CD4-positive, alpha-beta T cell treated with Interleukin-4 for 4 hours (primary cell): ENCODE data around the gene DKK3.

Experiments used
- DNase-seq: peaks from one replicate; pipeline ENCODE4 v3.0.0-alpha.2; 2020

DKK3 gene

GRCh38 chr11:11980841-11981308 lies 27.6 kb downstream of the DKK3 start:
- DNase-seq = no peak

GRCh38 chr11:11980200-11980599 lies 28.2 kb downstream of the DKK3 start:
- DNase-seq = no peak

DNA sequence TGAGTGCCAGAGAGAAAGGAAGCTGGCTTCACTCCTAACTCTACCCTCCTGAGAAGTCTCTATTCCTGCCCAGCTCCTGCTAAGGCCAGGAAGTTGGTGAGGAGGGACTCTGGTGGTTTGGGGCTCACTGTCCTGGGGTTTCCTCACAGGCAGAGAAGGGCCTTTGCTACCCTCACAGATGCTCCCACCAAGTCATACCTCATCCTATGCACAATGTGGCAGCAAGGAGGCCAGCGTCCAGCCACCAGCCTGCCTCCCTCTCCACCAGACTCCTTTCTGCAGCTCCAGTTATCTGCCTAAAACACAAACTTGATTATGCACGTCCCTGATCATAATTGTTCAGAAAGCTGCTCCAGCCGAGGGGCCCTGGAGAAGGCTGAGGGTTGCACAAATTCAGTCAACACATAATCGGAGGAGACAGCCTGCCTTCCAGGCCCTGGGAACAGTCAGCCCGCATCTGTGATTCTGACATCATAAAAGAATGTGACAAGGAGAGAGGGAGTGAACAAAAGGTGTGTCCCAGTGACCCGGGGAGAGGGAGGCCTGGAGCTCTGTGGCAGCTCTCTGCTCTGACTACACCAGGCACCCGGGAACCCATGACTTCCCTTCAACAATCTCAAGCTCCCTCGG lies 28.8 kb downstream of the DKK3 start:
- no peak for DNase-seq

DNA sequence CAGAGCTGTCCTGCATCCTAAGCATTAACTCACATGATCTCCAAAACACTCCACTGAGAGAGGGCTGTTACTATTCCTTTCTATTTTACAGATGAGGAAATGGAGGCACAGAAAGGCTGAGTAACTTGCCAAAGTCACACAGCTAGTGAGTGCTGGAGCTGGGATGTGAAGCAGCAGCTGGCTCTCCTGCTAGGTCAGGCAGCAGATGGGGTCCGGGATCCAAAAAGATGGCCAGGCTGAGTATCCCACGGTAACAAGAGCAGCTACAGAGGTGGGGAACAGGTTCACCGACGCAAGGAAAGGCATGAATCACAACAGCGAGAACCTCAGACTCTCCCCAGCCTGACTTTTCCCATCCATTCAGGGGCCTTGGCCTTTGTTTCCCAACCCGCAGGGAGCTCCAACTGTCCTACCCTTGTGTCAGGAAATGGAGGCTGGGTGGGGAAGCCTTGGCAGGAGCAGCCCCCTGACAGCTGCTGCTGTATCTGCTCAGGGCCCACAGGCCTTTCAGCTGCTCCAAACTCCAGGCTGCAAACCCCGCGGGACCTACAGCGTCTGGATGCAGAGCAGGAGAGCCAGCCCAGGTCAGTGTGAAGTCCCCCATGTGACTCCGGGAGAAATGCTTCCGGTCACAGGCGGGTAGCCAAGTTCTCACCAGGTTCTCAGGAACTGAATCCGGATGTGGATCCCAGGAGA lies 29.5 kb downstream of the DKK3 start:
- no peak for DNase-seq

DNA sequence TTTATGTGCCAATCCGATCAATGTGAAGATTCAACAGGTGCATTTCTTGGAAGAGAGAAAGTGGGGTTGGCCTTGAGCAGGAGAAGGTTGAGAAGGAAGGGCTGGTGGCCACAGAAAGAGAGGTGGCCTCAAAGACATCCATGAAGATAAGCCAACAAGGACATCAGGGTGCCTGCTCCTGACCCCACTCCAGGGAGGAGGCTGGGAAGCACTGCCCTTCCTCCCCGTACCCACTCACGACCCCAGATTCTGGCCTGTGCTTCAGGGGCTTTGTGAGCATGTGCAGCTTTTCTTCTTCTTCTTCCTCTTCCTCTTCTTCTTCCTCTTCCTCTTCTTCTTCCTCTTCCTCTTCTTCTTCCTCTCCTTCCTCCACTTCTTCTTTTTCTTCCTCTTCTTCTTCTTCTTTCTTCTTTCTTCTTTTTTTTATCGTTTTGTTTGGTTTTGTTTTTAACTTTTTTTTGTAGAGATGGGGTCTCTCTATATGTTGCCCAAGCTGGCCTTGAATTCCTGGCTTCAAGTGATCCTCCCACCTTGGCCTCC lies 30.3 kb downstream of the DKK3 start:
- DNase-seq = no peak

- DNase-seq = no peak
These were observed 31.1 kb downstream of the DKK3 start for GRCh38 chr11:11977206-11977938.

GRCh38 chr11:11976481-11977127 lies 31.8 kb downstream of the DKK3 start:
- DNase-seq = no peak

GRCh38 chr11:11975201-11976092 lies 33.0 kb downstream of the DKK3 start:
- no peak for DNase-seq

DNA sequence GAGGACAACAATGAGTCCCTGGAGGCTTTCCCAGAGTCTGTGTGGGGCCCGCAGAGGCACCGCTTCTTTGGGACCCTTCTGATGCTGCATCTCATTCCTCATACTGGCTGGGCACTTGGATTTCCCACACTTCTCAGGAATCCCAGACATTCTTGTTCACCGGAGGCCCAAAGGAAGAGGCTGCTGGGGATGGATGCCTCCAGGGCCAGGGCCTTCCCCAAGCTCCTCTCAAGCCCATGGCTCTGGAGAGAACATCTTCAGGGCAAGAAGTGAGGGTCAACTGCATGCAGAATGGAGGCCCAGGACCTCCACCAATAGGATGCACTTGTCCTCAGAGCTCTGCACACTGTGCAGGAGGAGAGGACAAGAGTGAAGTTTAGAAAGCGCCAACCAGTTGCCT lies 34.6 kb downstream of the DKK3 start:
- no peak for DNase-seq

- DNase-seq = no peak
These were observed 35.0 kb downstream of the DKK3 start for GRCh38 chr11:11973361-11973800.

DNA sequence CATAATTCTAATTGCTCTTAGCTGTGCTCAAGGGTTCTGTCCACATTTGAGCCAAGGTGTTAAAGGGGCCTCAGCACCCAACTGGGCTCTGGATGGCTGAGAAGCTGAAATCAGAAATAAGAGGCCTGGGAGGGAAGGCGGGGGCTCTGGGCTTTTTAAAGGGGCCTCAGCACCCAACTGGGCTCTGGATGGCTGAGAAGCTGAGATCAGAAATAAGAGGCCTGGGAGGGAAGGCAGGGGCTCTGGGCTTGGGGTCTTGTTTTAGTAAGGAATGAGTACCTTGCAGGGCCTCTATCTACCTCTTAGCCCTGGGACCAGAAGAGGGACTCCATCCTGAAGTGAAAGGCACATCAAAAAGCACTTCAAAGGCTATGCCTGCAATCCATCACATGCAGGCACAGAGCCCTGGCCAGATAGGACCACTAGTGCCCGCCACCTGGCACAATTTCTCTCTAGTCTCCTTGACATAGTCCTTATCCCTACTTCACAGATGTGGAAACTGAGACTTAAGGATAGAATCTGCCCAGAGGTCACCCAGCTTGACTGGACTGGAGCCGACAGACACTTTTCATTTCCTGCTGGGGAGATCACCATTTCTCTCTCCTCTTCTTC lies 35.6 kb downstream of the DKK3 start:
- no peak for DNase-seq

DNA sequence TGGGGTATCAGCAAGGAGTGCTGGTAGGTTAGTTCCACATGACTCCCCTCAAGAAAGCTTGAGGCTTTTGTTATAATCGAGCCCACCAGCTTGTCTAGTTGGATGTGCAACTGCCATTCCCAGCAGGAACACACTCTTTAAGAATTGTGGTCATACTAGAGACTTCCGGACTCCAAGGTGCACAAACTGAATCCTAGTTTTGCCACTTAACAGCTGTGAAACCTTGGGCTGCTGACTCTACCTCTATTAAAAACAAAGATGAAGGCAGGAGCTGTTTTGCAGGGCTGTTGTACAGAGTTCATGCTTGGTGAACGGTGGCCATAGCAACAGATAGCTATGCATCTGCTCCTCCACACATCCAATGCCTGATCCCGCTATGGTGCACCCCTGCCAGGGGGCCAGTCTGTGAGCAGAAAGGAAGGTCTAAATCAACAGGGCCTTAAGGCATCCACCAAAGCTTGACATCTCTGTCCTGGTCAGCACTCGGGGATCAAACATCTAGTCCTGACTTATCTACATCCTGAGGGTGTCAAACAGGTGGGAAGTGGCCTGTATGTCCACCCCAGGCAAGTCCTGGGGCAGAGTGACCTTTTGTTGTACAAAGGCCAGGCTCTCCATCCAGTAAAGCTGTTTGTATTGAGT lies 36.4 kb downstream of the DKK3 start:
- no peak for DNase-seq

- DNase-seq = no peak
These were observed 37.9 kb downstream of the DKK3 start for GRCh38 chr11:11970556-11970955.

DNA sequence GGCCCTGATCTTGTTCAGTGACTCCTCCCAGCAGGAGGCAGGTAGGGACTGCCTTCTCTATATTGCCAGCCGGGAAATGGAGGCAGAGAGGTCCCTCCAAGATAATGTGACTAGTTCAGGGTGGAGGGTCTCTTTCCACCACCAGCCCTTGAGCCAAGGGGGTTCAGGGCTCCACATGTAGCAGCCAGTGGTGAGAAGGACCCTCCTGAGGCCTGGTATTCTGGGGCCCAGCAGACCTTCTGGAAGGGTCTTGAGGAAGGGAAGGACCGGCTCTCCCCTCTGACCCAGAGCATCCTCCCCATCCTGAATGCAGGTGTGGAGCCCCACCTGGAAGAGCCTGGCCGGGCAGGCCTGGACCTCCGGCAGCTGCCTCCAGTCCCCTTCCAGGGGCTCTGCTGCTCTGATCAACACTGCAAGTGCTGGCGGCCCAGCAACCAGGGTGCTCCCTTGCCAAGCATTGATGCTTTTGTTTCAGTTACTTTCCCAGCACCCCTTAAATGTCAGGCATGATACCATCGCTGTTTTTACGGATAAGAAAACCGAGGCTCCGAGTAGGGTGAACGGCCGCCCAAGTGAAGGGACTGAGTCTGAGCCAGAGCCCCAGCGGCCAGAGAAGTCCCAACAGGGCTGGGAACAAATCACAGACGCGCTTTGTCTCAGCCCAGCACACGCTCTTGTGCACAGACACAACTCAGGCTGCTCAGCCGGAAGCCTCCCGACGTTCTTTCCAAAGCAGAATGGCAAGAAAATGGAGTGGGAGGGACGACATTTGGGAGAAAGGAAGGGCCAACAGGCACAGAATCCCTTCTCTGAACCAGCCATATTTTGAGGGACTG lies 38.8 kb downstream of the DKK3 start:
- DNase-seq = no peak

- DNase-seq = no peak
These were observed 39.7 kb downstream of the DKK3 start for GRCh38 chr11:11968511-11969280.

DNA sequence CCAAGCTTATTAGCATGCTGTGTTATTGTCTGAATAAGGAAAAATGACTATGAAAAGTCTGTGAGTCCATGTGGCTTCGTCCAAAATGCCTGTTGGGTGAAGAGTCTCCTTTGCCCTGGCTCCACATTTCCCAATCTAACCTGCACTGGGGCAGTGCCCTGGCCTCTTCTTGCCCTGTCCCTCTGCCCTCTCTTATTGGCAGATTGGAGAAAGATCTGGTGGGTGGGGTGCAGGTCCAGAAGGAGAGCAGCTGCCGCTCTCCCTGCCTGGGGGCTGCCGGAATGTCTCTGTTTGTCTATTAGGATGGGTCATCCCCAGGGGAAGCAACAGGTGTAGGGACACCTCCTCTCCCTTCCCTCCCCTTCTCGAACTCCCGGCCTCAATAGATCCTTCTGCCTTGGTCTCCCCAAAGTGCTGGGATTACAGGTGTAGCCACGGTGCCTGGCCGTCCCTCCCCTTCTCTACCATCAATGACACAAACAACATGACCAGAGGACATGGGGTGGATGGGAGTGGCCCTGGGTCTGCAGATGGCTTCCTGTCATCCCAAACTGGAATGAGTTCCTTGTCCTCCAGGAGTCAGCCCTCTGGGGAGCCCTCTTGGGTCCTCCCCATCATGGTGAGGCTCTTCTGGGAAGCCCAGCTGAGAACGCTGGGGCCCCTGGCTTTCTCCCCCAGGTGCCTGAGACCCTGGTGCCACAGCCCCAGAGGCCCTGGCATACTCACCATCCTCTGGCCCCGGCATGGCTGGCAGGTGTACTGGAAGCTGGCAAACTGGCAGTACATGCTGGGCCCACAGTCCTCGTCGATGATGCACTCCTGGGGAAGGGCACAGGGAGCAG lies 40.5 kb downstream of the DKK3 start:
- no peak for DNase-seq

DNA sequence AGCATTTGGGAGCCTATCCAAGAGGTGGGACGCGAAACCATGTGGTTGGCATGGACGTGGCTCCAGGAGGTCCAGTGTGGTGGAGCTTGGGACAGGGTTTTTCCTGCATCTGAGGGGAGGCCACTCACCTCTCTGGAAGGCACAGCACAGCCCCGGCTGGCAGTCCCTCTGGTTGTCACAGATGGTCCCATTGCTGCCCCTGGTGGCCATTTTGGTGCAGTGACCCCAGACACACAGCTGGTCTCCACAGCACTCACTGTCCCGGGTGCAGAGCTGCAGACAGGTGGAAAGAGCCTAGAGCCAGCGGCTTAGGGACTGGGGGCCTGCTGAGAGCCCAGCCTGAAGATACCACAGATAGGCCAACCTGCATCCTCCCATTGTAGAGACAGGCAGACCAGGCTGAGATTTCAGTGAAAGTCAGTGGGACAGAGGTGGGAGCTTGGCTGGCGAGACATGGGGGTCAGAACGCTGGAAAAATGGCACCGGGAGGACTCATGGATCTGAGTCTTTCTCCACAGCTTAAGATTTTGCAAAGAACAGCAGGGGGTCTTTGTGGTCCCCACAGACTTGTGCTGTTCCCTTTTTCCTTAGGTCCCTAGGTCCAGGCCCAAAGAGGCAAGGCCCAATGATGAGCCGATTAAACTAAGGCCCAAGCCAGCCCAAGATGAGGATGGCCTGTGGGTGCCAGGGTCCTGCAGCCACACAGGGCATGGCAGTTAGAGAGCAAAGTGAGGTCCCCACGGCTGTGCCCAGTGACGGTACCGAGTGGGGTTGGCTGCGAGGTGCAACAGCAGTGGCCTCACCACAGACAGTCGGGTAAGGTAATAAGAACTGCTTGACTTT lies 41.4 kb downstream of the DKK3 start:
- DNase-seq = peak; percentile 60
